HepG2 (cell line): ENCODE measurements around the gene TRDMT1. TPM values are rescaled to one million over a fixed set of nuclear protein-coding genes. Genes with fewer than 3 reads are reported as not detected.

Experiments used
- ATAC-seq: fragments of 200-7000 bp; cut with Tn5 transposase; 3 replicates; pipeline ENCODE4 v1.9.1; 2020; ENCODE audit warnings: mild to moderate bottlenecking, moderate library complexity
- BruUV-seq: library from RNA; stranded (reverse); fragments of 400-500 nt; replicated peaks from 2 replicates; lab custom pipeline; 2021; lab: Mats Ljungman, UMichigan
- CTCF ChIA-PET: fragments of 300-600 bp; formaldehyde crosslinking; extraction: SDS; loops from one replicate; lab custom pipeline; 2021; ENCODE audit warnings: low total read pairs, inconsistent platforms, low intra/inter-chr PET ratio; lab: Yijun Ruan, JAX
- POLR2A ChIA-PET: fragments of 350-600 bp; sonication (Branson Sonifier 250); formaldehyde crosslinking; loops from one replicate; lab custom pipeline; 2020; ENCODE audit warnings: antibody characterized with exemption, inconsistent platforms; lab: Yijun Ruan, JAX
- DNase-seq: peaks from one replicate; pipeline ENCODE4 v3.0.0-alpha.2; 2015; ENCODE audit warnings: low spot score
- FAIRE-seq: peaks from 3 replicates; lab custom pipeline; 2011; peaks lifted over from hg19 to GRCh38; lab: Jason Lieb, UNC
- H2AFZ ChIP-seq: one replicate; pipeline ENCODE4 v1.6.1; 2011; ENCODE audit warnings: low read length, inconsistent platforms
- H3K27ac ChIP-seq: fragments of 300-600 bp; 3 replicates; pipeline ENCODE4 v1.8.0; 2011; ENCODE audit warnings: mixed run types, mild to moderate bottlenecking, mixed read lengths, low read length, inconsistent platforms; ENCODE audit not compliant: insufficient read depth; ENCODE audit errors: extremely low read length
- H3K27me3 ChIP-seq, 2 experiments: fragments of 200-600 bp in 1 of 2; 2 replicates in 1 of 2; 3 replicates in 1 of 2; pipeline versions ENCODE4 v1.6.0 to v1.8.0; 2011; ENCODE audit warnings: low read length in 2 of 2, mild to moderate bottlenecking in 2 of 2, moderate library complexity in 2 of 2, inconsistent platforms in 1 of 2; ENCODE audit not compliant: insufficient read depth in 2 of 2, control insufficient read depth in 1 of 2
- H3K36me3 ChIP-seq, 2 experiments: fragments of 200-600 bp in 1 of 2; replicated peaks in 1 of 2; 2 replicates in 1 of 2; 3 replicates in 1 of 2; pipeline versions ENCODE4 v1.5.1 to v1.8.0; 2011; ENCODE audit warnings: low read length in 2 of 2, inconsistent platforms in 1 of 2; ENCODE audit not compliant: insufficient read depth in 2 of 2, control insufficient read depth in 1 of 2
- H3K4me1 ChIP-seq: 2 replicates; pipeline ENCODE4 v1.5.1; 2012; ENCODE audit warnings: low read length, inconsistent platforms; ENCODE audit not compliant: insufficient read depth
- H3K4me2 ChIP-seq: 2 replicates; pipeline ENCODE4 v1.6.0; 2011; ENCODE audit warnings: low read depth, low read length, inconsistent platforms
- H3K4me3 ChIP-seq, 3 experiments: fragments of 200-600 bp in 1 of 3; sonication (generic), shearing (Covaris generic) in 1 of 3; replicated peaks in 1 of 3; 2 replicates each; pipeline ENCODE4 v1.5.1; 2011 to 2016; ENCODE audit warnings: low read length in 3 of 3, inconsistent platforms in 2 of 3, low read depth in 2 of 3, mild to moderate bottlenecking in 2 of 3, control low read depth in 1 of 3, mixed read lengths in 1 of 3; ENCODE audit not compliant: insufficient read depth in 1 of 3
- H3K79me2 ChIP-seq: one replicate; pipeline ENCODE4 v1.6.1; 2011; ENCODE audit warnings: low read length, inconsistent platforms; ENCODE audit not compliant: insufficient read depth
- H3K9ac ChIP-seq: 2 replicates; pipeline ENCODE4 v1.6.0; 2011; ENCODE audit warnings: mild to moderate bottlenecking, low read depth, low read length, inconsistent platforms; ENCODE audit not compliant: insufficient read depth
- H3K9me3 ChIP-seq: 2 replicates; pipeline ENCODE4 v1.5.1; 2012; ENCODE audit warnings: mild to moderate bottlenecking, low read length
- H4K20me1 ChIP-seq: 2 replicates; pipeline ENCODE4 v1.6.0; 2011; ENCODE audit warnings: inconsistent platforms, mild to moderate bottlenecking, low read length, moderate library complexity; ENCODE audit not compliant: insufficient read depth
- HIVEP1 ChIP-seq: sonication (generic); formaldehyde crosslinking; IDR thresholded peaks from 2 replicates; pipeline ENCODE4 v1.4.0; 2020; ENCODE audit warnings: mild to moderate bottlenecking, missing genetic modification reagents
- HNRNPLL ChIP-seq: fragments of 200-400 bp; formaldehyde crosslinking; IDR thresholded peaks from 2 replicates; pipeline ENCODE4 v1.6.1; 2017; ENCODE audit warnings: mild to moderate bottlenecking, low read depth, low read length; ENCODE audit not compliant: poor library complexity, severe bottlenecking
- ZNF746 ChIP-seq: sonication (generic); formaldehyde crosslinking; IDR thresholded peaks from 2 replicates; pipeline ENCODE4 v1.8.0; 2022; ENCODE audit warnings: mild to moderate bottlenecking, missing genetic modification reagents
- WGBS: methylation state at CpG from one replicate; pipeline ENCODE4 v1.1.6; 2017; ENCODE audit warnings: low lambda C conversion rate; 5-methylcytosine and 5-hydroxymethylcytosine counted together
- in situ Hi-C: cut with HindIII; loops from 2 replicates; pipeline ENCODE4 v1.10.0; 2017; ENCODE audit warnings: low pct_unique_long_range_greater_than_20kb; ENCODE audit not compliant: extremely low pct_ligation_motif_present
- intact Hi-C: fragments of 100-400 bp; cut with micrococcal nuclease; formaldehyde crosslinking; loops from one replicate; pipeline ENCODE4 v1.10.0; 2022; ENCODE audit not compliant: unreplicated experiment
- polyA plus RNA-seq, 8 experiments: library from polyadenylated mRNA; depleted of rRNA in 3 of 8; stranded (reverse) in 7 of 8; unstranded in 1 of 8; fragments of >200 nt; fragmentation: Illumina TruSeq in 4 of 8; extraction: Trizol in 4 of 8; gene quantifications; 2 replicates each; pipeline versions ENCODE4 v1.2.1 to v1.2.3, GENCODE V29; 2011 to 2016; ENCODE audit warnings: low read depth in 4 of 8, missing spikeins in 1 of 8, mixed read lengths in 1 of 8; ENCODE audit not compliant: insufficient read depth in 1 of 8
- total RNA-seq, 5 experiments: library from RNA; depleted of rRNA; stranded (reverse); fragments of >200 nt; fragmentation: Illumina TruSeq; extraction: Trizol; gene quantifications; 2 replicates each; pipeline ENCODE4 v1.2.3, GENCODE V29; 2016; ENCODE audit warnings: low read depth in 1 of 5
- TF ChIP-seq, protein P1 (sequence below): sonication (generic); formaldehyde crosslinking; IDR thresholded peaks from 2 replicates; pipeline ENCODE4 v1.4.0; 2020; ENCODE audit warnings: mild to moderate bottlenecking, missing genetic modification reagents
- TF ChIP-seq, protein P2 (sequence below): sonication (generic); formaldehyde crosslinking; IDR thresholded peaks from 2 replicates; pipeline ENCODE4 v1.5.1; 2020; ENCODE audit warnings: mild to moderate bottlenecking, missing genetic modification reagents, moderate library complexity

The TRDMT1 gene
- total and polyA plus RNA-seq, 2 of the 13 experiments (the other 11 are each of a cell fraction or from before 2014, with no cell fraction given), result 2.0 to 3.0 TPM

DNA sequence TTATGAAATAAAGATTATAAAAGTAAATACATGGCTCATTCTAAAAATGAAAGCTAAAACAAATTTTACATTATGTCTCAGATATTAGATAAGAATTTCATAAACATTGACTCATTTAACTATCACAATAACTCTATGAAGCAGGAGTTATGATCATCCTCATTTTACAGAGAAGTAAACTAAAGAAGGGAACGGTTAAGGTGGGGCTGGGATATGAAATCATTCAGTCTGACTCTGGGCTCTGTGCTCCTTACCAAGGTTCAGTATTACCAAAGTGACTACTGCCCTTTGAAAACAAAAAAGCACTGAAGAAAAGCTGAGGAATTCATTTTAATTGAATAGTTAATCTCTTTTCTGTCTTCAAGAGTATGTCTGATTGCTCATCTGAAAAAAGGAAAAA lies 49.8 kb downstream of the TRDMT1 start:
- Histone ChIP-seq H3K27me3 (no peaks in the 10 kb centered on the region), H3K9me3 (no peaks in the 10 kb centered on the region), H3K4me3 (no peak overlapping the region), H3K4me2 (no peak overlapping the region), H3K36me3 (no peaks in the 10 kb centered on the region), H3K79me2 (no peaks in the 10 kb centered on the region), H3K27ac (no peak overlapping the region), H2AFZ (no peak overlapping the region), H4K20me1 (no peaks in the 10 kb centered on the region), H3K9ac (no peak overlapping the region), H3K4me1 (peaks cover 9% of the 10 kb centered on the region)
- CTCF ChIA-PET, result no interaction called here
- POLR2A ChIA-PET, result no interaction called here
- DNase-seq (no peak), ATAC-seq (no peak), FAIRE-seq (no peak)
- WGBS, result 86% methylated on average over 1 of the region's 1 CpG
- no peak for TF ChIP-seq ZNF746
- TF ChIP-seq, protein P1, sequence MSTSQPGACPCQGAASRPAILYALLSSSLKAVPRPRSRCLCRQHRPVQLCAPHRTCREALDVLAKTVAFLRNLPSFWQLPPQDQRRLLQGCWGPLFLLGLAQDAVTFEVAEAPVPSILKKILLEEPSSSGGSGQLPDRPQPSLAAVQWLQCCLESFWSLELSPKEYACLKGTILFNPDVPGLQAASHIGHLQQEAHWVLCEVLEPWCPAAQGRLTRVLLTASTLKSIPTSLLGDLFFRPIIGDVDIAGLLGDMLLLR (CRISPR knock-in tag), result no peak
- no peak for TF ChIP-seq HNRNPLL
- TF ChIP-seq HIVEP1, result no peak
- TF ChIP-seq, protein P2, sequence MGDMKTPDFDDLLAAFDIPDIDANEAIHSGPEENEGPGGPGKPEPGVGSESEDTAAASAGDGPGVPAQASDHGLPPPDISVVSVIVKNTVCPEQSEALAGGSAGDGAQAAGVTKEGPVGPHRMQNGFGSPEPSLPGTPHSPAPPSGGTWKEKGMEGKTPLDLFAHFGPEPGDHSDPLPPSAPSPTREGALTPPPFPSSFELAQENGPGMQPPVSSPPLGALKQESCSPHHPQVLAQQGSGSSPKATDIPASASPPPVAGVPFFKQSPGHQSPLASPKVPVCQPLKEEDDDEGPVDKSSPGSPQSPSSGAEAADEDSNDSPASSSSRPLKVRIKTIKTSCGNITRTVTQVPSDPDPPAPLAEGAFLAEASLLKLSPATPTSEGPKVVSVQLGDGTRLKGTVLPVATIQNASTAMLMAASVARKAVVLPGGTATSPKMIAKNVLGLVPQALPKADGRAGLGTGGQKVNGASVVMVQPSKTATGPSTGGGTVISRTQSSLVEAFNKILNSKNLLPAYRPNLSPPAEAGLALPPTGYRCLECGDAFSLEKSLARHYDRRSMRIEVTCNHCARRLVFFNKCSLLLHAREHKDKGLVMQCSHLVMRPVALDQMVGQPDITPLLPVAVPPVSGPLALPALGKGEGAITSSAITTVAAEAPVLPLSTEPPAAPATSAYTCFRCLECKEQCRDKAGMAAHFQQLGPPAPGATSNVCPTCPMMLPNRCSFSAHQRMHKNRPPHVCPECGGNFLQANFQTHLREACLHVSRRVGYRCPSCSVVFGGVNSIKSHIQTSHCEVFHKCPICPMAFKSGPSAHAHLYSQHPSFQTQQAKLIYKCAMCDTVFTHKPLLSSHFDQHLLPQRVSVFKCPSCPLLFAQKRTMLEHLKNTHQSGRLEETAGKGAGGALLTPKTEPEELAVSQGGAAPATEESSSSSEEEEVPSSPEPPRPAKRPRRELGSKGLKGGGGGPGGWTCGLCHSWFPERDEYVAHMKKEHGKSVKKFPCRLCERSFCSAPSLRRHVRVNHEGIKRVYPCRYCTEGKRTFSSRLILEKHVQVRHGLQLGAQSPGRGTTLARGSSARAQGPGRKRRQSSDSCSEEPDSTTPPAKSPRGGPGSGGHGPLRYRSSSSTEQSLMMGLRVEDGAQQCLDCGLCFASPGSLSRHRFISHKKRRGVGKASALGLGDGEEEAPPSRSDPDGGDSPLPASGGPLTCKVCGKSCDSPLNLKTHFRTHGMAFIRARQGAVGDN (CRISPR knock-in tag), result no peak
- intact Hi-C loops, result no loop called here
- no TSS peak for BruUV-seq
- in situ Hi-C loops, result no loop called here
